Frontal cortex (tissue), 4 donors: ENCODE results near the gene RENBP. TPM values are rescaled to one million over a fixed set of nuclear protein-coding genes. Genes with fewer than 3 reads are reported as not detected.

Experiments used
- DNase-seq, 2 donors: peaks; one replicate each; pipeline ENCODE4 v3.0.0; 2012; ENCODE audit warnings: low spot score in 2 of 2
- FAIRE-seq: peaks from 2 replicates; lab custom pipeline; 2012; peaks lifted over from hg19 to GRCh38; lab: Jason Lieb, UNC
- total RNA-seq: library from RNA; depleted of rRNA; stranded (reverse); fragments of >200 nt; gene quantifications from one replicate; pipeline ENCODE4 v1.2.3, GENCODE V29; 2014
- donor health status: control.
- donor health status: control.
- donor health status: control.

The RENBP gene
- total RNA-seq, 1 donor from 2014 or later, result 2.4 TPM

DNA sequence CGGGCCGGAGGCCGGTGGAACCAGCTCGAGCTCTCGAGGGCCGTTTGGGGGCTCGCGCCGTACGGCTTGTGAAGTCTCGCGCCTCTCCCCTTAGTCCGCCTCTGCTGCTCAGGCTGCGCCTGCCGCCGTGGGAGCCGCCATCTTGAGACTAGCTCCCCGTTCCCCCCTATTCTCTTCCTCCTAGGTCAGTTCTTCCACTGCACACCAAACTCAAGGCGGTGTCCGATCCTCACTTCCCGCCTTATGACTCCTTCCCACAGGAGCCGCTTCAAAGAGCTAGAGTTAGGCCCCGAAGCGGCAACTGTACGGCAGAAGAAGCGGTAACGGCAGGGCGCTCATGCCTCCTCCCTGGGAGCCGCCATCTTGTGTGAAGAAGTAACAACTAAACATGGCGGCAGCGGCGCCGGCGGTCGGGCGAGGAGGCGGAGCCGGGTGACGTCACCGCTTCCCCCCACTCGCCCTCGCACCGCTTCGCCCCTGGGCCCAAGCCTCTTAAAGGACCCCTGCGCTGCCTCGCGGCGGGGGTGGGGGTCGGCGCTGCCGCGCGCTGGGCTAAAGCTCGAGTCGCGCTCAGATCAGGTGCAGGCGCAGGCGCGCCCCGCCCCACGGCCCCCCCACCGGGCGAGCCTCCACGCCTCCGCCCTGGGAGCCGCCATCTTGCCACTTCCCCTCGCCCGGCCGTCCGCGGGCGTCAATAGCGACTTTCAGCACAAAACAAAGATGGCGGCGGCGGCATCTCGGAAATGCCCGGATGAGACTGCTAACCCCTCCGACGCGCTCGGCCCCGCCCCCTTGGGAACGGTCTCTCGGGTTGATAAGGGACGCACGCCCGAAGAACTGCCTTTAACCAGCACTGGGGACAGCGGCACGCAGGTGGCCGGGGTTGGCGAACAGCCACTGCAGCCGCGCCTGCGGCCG is 27.3 kb upstream of the RENBP start, which contains the start of gene HCFC1:
Gene HCFC1, minus strand, starts transcription at position 369 of the 918 bp plus-strand sequence. CDS start 978 bp downstream, outside the sequence.
- DNase-seq (peak; percentile 60 to 87), FAIRE-seq (no peak)

DNA sequence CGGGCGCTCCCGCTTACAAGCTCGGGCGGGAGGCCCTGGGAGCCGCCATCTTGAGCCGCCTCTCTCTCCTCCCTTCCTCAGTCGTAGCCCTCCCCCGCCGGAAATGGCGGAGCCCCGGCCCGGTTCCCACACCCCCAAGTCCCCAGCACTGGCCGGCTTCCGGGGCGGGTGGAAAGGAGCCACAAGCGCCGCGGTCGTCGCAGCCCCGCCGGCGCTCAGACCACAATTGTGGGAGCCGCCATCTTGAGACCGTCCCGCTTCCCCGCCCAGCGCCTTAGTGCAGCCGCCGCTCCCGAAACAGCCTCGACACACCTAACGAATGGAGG is 26.6 kb upstream of the RENBP start:
- DNase-seq (peak; percentile 71 to 90), FAIRE-seq (no peak)

DNA sequence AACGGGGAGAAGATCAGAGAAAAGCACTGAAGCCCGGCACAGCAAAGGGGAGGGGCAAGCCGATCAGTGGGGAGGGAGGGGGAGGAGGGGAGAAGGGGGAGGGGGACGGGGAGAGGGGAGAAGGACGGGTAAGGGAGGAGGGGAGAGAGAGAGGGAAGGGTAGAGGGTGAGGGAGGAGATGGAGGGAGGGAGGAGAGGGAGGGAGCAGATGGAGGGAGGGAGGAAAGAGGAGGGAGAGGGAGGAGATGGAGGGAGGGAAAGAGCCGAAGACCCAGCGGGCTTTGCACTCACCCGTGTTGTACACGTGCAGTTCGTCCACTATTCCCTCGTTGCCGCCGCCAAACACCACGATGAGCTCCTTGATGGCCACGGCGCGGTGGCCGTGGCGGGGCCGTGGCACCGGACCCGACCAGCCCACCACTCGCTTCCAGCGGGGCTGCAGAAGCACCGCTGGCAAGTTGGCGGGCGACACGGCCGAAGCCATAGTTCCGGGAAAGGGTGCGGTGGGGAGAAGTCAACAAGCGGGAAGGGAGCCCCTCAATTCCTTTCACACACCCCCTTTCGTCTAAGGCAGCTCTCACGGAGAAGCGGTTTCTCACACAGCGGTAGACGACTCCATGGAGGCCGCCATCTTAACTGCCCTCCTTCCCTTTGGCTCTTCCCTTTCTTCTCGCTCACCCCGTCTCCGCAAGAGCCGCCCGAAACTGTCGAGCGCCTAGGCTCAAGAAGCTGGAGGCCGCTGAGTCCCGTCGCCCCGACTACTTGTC is 26.1 kb upstream of the RENBP start:
- no peak for FAIRE-seq

DNA sequence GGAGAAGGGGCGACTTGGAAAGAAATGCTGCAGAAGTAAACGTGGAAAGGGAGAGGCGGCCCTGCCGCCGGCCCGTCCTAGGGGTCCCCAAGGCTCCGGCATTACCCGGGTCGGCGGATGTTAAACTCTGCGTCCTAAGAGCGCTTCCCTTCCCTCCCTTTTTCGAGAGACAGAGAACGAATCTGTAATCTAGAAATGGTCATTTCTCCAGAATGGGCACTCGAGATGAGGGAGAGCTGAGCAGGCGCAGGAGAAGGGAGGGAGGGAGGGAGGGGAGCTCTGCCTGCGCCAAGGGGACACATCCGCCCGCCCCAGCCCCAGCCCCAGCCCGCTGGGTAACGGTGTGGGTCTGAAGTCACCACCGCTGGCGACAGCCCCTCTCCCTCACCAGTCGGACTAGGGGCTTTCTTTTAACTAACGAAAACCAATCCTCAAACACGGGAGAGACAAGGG is 25.5 kb upstream of the RENBP start:
- DNase-seq (no peak), FAIRE-seq (no peak)

More for the DNA sequence above, 26.1 kb upstream of the RENBP start:
- DNase-seq, result peak in 1 of 2 donors; percentile 69

DNA sequence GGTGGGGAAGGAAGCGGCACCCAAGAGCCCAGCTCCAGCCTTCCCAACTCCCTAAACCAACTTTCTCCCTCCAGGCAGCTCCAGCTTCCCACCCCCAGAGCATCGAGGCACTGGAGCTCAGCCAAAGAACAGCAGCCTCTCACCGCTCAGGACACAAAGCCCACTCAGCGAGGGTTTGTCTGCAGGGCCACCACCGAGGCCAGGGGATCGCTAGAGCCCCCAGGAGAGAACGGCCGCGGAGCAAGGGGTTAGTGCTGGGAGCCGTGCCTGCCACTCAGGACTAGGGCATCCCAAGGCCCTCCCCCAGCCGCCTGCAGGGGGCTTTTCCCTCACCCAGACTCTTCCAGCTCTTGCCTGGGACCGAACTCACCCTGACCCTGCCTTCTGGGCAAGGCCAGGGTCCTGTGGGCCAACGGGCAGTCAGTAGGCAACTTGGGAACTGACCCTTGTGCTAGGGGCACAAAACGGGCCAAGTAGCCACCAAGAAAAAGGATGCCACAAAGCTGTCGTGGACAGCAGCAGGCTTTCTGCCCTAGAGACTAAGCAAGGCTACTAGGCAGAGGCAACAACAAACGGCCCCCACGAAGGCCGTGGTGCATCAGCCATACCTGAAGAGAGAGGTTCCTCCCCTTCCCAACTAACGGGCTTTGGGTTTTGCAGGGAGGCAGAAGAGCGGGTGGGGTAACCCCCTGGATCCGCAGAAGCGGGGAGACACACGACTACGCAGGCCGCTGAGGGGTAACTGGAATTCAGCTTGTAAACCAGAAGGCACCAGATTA is 24.9 kb upstream of the RENBP start:
- FAIRE-seq (no peak), DNase-seq (no peak)

DNA sequence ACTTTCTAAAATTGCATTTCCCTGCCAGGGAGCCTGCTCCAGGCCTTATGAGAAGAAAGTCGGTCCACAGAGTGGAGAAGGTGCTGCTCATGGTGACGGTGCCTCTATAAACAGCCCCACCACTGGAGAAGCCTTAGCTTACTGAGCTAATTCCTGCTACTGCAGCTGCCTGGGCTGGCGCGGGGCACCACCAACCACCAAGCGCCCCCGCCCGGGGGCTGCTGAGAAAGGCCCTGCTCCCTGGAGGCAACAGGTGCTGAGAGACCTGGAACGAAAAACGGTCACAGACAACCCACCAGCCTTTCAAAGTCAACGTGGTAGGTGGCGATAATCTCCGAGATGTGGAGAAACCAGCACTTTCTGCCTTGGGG is 24.3 kb upstream of the RENBP start:
- no peak for FAIRE-seq
- no peak for DNase-seq

DNA sequence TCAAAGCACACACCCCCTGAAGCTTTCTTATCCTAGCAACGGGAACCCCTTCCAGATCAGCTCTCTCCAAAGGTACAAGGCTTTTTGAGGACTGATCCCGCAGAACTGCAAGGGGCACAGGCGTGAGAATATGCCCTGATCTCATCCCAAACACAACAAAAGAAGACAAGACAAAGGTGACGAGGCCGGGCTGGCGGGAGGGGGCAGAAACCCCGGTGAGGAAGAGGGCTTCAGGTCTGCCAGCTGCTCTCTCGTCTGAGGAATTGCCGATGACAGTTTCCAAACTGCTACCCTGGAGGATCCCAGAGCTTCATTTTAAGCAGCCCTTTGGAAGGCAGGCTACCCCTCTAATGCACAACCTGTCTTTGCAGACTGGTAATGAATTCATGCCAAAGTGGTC is 23.8 kb upstream of the RENBP start:
- no peak for DNase-seq

DNA sequence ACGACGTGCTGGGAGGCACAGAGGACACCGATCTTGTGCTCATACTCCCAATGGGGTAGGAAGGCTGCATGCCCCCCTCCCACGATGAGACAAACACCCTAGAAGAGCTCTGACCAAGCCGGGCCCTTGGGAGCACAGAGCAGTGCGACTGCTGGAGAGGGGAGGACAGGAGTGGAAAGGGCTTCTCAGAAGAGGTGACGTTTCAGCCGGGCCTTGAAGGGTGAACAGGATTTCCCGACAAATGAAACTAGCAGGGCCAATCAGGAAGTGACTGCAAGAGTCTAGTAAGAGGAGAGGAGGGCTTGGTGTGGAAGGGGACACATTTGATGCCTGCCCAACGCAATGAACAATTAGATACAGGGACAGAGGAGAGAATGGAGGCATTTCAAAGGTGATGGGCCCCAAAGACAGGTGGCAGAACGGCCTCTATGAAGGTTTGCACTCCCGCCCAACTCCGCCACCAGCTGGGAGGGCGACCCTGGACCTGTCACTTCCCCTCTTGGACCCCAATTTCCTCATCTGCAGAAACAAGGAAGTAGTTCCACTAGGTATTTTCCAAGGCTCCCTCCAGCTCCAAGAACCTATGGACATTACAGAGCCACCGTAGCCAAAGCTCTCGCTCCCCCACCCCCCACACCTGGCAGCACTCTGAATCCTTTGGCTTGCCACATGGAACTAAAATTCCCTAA is 23.2 kb upstream of the RENBP start:
- FAIRE-seq, result no peak
- no peak for DNase-seq

More for the DNA sequence above, 23.8 kb upstream of the RENBP start:
- FAIRE-seq, result no peak

DNA sequence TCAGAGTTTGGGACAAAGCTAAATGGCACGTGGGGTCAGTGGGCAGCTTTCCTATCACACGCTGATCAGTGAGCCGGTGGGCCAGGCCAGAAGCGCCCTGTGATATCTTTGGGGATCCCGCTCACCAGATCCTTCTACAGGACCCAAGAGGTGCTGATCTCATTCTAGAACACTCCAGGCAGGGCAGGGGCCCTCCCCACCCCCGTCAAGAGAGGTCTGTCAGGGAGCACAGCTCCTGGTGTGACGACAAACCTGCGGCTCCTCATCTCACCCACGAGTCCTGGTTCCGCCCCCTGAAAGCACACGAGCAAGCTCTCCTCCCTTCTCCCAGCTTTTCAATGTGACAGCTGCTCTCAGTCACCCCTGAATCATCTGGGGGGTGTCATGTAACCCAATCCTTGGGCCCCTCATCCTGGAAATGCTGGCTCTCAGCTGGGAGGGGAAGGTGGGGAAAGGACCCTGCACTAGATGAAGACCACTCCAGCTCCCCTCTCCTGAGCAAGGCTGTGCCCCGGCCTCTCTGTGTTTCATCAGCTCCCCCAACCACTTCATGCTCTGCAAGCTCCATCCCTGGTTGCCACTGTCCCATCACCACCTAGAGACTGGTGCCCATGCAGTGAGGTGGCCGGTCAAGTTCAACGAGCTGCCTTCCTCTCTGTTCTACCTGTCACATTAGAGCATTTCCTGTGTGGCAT is 22.5 kb upstream of the RENBP start:
- no peak for FAIRE-seq

DNA sequence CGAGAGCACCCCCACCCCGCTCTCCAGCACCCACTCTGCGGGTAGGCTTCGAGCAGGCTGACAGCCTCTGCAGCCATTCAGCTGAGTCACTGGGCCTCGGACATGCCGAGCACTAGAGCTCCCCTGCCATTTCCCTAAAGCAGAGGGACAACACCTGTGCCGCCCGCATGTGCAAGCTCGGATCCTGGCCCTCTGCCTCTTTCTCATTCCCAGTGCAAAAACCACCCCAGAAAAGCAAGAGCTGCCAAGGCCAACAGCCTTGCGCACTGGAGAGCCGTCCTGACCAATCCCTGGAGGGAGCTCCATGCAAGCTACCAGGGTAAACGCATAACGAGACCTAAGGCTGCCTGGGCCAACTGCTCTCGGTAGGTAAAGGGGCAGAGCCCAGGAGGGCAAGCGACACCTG is 21.8 kb upstream of the RENBP start:
- FAIRE-seq (no peak), DNase-seq (no peak)

More for the DNA sequence above, 22.5 kb upstream of the RENBP start:
- DNase-seq, result no peak

DNA sequence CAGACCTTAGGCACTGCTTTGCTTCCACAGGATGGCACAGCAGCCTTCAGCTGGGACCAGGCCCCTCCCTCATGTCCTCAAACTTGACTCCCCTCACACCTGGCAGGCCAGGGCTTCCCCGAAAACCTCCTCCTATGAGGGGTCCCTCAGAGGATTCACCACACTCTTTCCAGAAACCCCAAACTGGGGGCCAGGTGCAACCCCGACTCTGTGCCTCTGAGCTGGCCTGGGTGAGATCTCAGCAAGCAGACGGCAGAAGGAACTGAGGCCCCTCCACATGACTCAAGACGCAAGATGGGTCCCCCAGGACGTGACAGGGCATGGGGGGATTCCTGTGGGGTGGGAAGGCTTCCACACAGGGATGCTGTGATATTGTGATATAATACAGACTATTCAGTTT is 21.0 kb upstream of the RENBP start:
- DNase-seq (no peak), FAIRE-seq (no peak)

DNA sequence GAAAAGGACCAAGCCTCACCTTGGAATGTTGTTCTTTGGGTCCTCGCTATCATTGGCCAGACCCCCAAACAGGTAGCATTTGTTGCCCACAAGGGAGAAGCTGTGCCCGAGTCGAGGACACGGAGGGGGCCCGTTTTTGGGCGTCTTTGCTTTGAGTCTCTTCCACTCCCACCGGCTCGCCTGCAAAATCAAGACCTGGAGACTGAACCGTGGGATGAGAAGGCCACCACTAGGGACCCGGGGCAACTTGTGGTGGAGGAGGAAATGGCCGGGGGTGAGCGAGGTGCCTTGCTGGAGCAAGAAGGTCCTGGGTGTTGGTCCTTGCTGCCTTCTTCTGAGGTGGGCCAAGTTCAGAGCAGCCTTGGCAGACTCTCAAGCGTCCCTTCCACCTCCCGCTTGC is 19.7 kb upstream of the RENBP start:
- FAIRE-seq (no peak), DNase-seq (no peak)

DNA sequence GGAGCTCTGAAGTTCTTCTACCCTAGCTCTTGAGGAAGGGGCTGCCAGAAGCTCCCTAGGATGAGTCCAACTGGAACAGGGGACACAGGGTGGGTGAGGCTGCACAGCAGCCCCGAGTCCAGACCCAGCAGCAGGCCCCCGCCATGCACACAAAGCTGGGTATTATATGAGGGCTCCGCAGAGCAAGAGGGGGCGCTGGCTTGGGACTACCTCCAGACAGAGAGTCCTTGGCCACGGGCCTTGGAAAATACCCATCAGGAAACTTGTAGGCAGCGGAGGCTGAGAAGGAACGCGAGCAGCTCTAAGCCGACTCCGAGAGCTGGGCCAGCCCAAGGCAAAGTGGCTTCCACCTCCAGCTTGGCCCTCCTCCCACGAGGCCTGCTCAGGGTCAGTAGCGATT is 19.1 kb upstream of the RENBP start:
- FAIRE-seq (no peak), DNase-seq (no peak)

DNA sequence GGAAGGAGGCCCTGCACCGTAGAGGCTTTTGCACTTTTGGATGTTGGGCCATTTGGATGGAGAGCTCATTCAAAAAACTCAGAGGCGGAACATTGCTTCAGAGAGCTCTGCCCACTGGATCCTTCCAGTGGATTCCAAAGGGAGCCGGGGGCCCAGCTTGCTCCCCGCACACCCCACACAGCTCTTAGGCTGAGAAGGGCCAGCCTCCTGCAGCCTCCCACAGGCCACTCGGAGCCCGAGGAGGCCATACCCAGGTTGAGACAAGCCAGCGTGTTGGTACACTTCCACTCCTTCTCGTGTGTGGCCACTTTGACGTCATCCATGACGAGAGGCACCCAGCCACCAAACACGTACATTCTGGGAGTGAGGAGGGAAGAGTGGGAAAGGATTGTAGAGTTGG is 16.8 kb upstream of the RENBP start:
- FAIRE-seq, result no peak

DNA sequence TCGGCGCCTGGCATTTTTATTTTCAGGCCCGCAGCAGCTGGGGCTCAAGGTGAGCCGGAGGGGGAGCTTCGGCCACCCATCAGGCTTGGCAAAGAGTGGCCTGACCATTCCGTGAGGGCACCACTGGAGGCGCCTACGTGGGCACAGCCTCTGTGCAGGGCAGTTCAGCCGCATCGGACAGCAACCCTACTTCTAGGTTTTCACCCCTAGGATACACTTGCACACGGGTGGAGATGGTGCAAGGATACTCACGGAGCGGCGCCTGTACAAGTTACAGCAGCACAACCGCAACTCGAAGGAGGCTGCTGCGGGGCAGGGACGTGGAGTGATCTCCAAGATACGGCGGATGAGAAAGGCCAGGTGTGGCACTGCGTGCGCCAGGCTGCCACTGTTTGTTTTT is 16.3 kb upstream of the RENBP start:
- DNase-seq, result no peak
- FAIRE-seq, result no peak

More for the DNA sequence above, 16.8 kb upstream of the RENBP start:
- DNase-seq, result no peak

DNA sequence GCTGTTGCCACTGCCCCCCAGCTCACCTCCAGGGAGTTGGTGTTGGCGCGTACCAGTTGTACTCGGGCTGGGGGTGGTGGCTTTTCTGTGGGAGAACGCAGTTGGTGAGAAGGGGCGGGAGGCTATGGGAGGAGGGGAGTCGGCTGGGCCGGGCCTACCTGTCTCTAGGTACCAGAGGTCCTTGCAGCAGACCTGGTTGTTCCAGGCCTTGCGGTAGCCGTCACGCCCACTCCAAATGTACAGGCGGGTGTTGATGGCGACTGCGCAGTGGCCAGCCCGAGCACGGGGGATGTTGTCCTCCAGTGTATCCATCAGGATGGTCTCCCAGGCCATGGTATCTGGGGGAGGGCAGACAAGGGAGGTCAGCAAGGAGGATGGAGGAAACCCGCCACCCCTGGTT is 15.6 kb upstream of the RENBP start:
- DNase-seq (no peak), FAIRE-seq (no peak)

DNA sequence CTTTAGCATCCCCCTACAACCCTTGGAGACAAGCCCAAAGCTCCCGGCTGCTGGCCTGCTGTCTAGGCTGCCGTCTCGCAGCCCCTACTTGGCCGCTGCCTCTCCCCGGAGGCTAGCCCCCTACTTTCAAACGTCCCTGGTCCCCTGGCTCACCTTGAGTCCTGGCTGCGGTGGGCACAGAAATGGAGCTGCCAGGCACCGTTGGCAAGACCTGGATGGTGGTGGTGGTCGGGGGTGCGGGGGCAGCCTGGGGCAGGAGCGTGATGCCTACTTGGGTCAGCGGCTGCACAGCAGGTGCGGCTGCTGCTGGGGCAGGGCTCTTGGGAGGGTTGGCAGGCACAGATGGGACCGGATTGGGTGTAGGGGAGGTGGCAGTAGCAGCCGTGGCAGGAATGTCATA is 15.2 kb upstream of the RENBP start:
- no peak for FAIRE-seq
- DNase-seq, result no peak

DNA sequence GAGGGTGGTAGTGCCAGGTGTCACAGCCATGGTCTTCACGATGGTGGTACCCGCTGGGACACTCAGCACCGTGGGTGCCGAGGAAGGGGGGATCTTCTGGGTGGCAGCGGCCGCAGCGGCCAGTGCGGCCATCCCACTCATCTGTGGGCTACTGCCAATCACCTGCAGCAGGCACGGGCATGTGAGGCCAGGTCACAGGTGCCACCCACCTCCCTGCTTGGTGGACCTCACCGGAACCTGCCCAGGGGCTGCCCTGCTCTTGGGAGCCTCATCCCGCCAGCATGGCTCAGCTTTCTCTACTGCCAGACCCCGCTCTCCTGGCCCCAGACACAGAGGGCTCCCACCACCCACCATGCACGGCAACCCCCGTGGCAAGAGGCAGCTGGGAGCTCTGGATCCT is 14.2 kb upstream of the RENBP start:
- FAIRE-seq, result no peak
- no peak for DNase-seq

DNA sequence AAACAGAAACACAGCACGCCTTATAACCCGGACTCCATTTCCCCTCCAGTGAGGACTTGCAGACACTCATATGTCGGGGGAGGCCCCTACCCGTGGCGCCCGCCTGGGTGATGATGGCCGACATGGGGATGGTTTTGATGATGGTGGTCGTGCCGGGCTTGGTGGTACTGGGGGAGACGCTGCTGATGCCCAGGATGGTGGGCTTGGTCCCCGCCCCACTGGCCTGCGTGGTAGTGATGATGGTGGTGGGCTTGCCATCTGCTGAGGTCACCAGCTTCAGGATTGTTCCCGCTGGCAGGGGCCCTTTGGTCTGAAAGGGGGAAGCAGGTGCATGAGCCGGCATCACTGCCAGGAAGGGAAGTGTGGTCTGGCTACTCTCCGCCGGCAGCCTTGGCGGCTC is 12.8 kb upstream of the RENBP start:
- no peak for DNase-seq
- FAIRE-seq, result no peak
